GM23338 (cell line): ENCODE data around the gene SLC25A44.

Source experiments
- CREB1 ChIP-seq: fragments of 250-450 bp; sonication (Bioruptor Pico); IDR thresholded peaks from 2 replicates; pipeline ENCODE4 v1.5.0; 2020; ENCODE audit warnings: low read depth, mild to moderate bottlenecking, moderate library complexity
- EZH2 ChIP-seq: fragments of 200-600 bp; sonication (generic); IDR thresholded peaks from one replicate; pipeline ENCODE4 v1.8.0; 2017; ENCODE audit warnings: antibody characterized with exemption, mild to moderate bottlenecking, low read depth; ENCODE audit not compliant: unreplicated experiment
- JUNB ChIP-seq: IDR thresholded peaks from one replicate; pipeline ENCODE4 v1.6.1; 2016; ENCODE audit warnings: antibody characterized with exemption; ENCODE audit not compliant: unreplicated experiment
- POLR2AphosphoS5 ChIP-seq: IDR thresholded peaks from 2 replicates; pipeline ENCODE4 v1.6.1; 2016; ENCODE audit warnings: antibody characterized with exemption, low read depth
- TF ChIP-seq, protein P1 (sequence below), 2 experiments: fragments of 200-600 bp in 1 of 2; sonication (generic) in 1 of 2; conservative IDR thresholded peaks; 2 replicates each; pipeline versions ENCODE4 v1.5.1 to v1.6.1; 2016 to 2017; ENCODE audit warnings: antibody characterized with exemption in 2 of 2, low read depth in 2 of 2, mild to moderate bottlenecking in 2 of 2, moderate library complexity in 1 of 2
- TF ChIP-seq, protein P2 (sequence below): IDR thresholded peaks from one replicate; pipeline ENCODE4 v1.6.1; 2018; ENCODE audit warnings: antibody characterized with exemption; ENCODE audit not compliant: unreplicated experiment

DNA sequence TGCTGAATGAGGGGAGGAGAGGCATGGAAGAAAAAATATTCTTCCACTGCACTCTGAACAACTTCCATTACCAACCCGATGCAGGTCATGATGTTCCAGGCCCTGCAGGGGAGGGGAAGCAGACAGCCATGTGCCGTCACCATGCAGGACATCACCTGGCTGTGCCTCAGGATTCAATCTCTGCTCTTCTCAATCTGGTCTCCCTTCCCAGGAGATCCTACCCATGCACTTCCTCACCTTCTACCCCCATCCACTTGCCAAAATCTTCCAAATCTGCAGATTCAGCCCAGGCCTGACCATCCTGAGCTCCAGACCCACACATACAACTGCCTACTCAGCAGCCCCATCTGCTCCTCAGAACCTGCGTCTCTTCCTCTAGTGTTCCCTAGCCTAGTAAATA lies 59.7 kb downstream of the SLC25A44 start:
- TF ChIP-seq POLR2AphosphoS5 (no peak), EZH2 (no peak), CREB1 (CRISPR knock-in tag) (no peak), JUNB (no peak)
- TF ChIP-seq, protein P1, sequence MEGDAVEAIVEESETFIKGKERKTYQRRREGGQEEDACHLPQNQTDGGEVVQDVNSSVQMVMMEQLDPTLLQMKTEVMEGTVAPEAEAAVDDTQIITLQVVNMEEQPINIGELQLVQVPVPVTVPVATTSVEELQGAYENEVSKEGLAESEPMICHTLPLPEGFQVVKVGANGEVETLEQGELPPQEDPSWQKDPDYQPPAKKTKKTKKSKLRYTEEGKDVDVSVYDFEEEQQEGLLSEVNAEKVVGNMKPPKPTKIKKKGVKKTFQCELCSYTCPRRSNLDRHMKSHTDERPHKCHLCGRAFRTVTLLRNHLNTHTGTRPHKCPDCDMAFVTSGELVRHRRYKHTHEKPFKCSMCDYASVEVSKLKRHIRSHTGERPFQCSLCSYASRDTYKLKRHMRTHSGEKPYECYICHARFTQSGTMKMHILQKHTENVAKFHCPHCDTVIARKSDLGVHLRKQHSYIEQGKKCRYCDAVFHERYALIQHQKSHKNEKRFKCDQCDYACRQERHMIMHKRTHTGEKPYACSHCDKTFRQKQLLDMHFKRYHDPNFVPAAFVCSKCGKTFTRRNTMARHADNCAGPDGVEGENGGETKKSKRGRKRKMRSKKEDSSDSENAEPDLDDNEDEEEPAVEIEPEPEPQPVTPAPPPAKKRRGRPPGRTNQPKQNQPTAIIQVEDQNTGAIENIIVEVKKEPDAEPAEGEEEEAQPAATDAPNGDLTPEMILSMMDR (conservative IDR thresholded peaks at IDR 0.05; ENCODE audit: low read depth in 2 of 2) = no peak
- TF ChIP-seq, protein P2, sequence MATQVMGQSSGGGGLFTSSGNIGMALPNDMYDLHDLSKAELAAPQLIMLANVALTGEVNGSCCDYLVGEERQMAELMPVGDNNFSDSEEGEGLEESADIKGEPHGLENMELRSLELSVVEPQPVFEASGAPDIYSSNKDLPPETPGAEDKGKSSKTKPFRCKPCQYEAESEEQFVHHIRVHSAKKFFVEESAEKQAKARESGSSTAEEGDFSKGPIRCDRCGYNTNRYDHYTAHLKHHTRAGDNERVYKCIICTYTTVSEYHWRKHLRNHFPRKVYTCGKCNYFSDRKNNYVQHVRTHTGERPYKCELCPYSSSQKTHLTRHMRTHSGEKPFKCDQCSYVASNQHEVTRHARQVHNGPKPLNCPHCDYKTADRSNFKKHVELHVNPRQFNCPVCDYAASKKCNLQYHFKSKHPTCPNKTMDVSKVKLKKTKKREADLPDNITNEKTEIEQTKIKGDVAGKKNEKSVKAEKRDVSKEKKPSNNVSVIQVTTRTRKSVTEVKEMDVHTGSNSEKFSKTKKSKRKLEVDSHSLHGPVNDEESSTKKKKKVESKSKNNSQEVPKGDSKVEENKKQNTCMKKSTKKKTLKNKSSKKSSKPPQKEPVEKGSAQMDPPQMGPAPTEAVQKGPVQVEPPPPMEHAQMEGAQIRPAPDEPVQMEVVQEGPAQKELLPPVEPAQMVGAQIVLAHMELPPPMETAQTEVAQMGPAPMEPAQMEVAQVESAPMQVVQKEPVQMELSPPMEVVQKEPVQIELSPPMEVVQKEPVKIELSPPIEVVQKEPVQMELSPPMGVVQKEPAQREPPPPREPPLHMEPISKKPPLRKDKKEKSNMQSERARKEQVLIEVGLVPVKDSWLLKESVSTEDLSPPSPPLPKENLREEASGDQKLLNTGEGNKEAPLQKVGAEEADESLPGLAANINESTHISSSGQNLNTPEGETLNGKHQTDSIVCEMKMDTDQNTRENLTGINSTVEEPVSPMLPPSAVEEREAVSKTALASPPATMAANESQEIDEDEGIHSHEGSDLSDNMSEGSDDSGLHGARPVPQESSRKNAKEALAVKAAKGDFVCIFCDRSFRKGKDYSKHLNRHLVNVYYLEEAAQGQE = no peak
